Fibroblast of lung (primary cell): ENCODE data around the gene DNPH1. TPM values are rescaled to one million over a fixed set of nuclear protein-coding genes. Genes with fewer than 3 reads are reported as not detected.

Experiments used
- DNase-seq, 2 donors: peaks; one replicate each; pipeline versions ENCODE4 v3.0.0 to v3.0.0-alpha.2; 2010; ENCODE audit warnings: low read depth in 2 of 2
- H2AFZ ChIP-seq: 2 replicates; pipeline ENCODE4 v1.5.1; 2012; ENCODE audit warnings: low read length, control low read depth, inconsistent platforms
- H3K27ac ChIP-seq: 2 replicates; pipeline ENCODE4 v1.5.1; 2011; ENCODE audit warnings: low read length, control low read depth; ENCODE audit not compliant: insufficient read depth
- H3K27me3 ChIP-seq: 2 replicates; pipeline ENCODE4 v1.5.1; 2011; ENCODE audit warnings: mild to moderate bottlenecking, low read length; ENCODE audit not compliant: control insufficient read depth, insufficient read depth
- H3K36me3 ChIP-seq: 2 replicates; pipeline ENCODE4 v1.5.1; 2011; ENCODE audit warnings: low read length; ENCODE audit not compliant: control insufficient read depth, insufficient read depth
- H3K4me1 ChIP-seq: 2 replicates; pipeline ENCODE4 v1.5.1; 2011; ENCODE audit warnings: low read length; ENCODE audit not compliant: control insufficient read depth, insufficient read depth; ENCODE audit errors: extremely low read depth
- H3K4me2 ChIP-seq: 2 replicates; pipeline ENCODE4 v1.5.1; 2011; ENCODE audit warnings: low read length, control low read depth; ENCODE audit not compliant: insufficient read depth; ENCODE audit errors: extremely low read depth
- H3K4me3 ChIP-seq, 4 experiments: fragments of 200-600 bp in 1 of 4; sonication (generic) in 1 of 4; replicated peaks in 1 of 4; 2 replicates each; pipeline ENCODE4 v1.5.1; 2011 to 2016; ENCODE audit warnings: low read length in 4 of 4, low read depth in 3 of 4, mild to moderate bottlenecking in 3 of 4, control low read depth in 2 of 4, inconsistent platforms in 1 of 4, mixed read lengths in 1 of 4; ENCODE audit not compliant: insufficient read depth in 1 of 4; ENCODE audit errors: control extremely low read depth in 1 of 4
- H3K79me2 ChIP-seq: 2 replicates; pipeline ENCODE4 v1.5.1; 2012; ENCODE audit warnings: mild to moderate bottlenecking, low read length, inconsistent platforms; ENCODE audit not compliant: control insufficient read depth, insufficient read depth
- H3K9ac ChIP-seq: 2 replicates; pipeline ENCODE4 v1.5.1; 2011; ENCODE audit warnings: mild to moderate bottlenecking, low read length, control low read depth; ENCODE audit not compliant: insufficient read depth
- H3K9me3 ChIP-seq: 2 replicates; pipeline ENCODE4 v1.5.1; 2012; ENCODE audit warnings: low read depth, low read length; ENCODE audit not compliant: control insufficient read depth, insufficient read depth
- H4K20me1 ChIP-seq: 2 replicates; pipeline ENCODE4 v1.5.1; 2011; ENCODE audit warnings: low read length; ENCODE audit not compliant: control insufficient read depth, insufficient read depth; ENCODE audit errors: extremely low read depth
- EZH2 ChIP-seq: IDR thresholded peaks from 2 replicates; pipeline ENCODE4 v1.5.1; 2012; ENCODE audit warnings: low read length, control low read depth, mild to moderate bottlenecking; ENCODE audit errors: missing control alignments
- polyA plus RNA-seq, 2 donors: library from polyadenylated mRNA; depleted of rRNA in 1 of 2; stranded (reverse) in 1 of 2; unstranded in 1 of 2; fragments of >200 nt; gene quantifications; 2 replicates each; pipeline ENCODE4 v1.2.1, GENCODE V29; 2011 to 2012; ENCODE audit warnings: missing spikeins in 1 of 2
- total RNA-seq: library from RNA; depleted of rRNA; stranded (reverse); fragments of >200 nt; gene quantifications from 2 replicates; pipeline ENCODE4 v1.2.1, GENCODE V29; 2014
- TF ChIP-seq, protein P1 (sequence below), 2 donors: IDR thresholded peaks in 1 of 2; conservative IDR thresholded peaks in 1 of 2; 1 replicate in 1 of 2; 2 replicates in 1 of 2; pipeline ENCODE4 v1.5.1; 2011 to 2012; ENCODE audit warnings: low read length in 2 of 2, control low read depth in 1 of 2, inconsistent platforms in 1 of 2, low read depth in 1 of 2, mild to moderate bottlenecking in 1 of 2

The DNPH1 gene
- total and polyA plus RNA-seq, 2 donors (not counting 1 experiment from before 2014, with no cell fraction given) = 31.2 to 52.5 TPM

DNA sequence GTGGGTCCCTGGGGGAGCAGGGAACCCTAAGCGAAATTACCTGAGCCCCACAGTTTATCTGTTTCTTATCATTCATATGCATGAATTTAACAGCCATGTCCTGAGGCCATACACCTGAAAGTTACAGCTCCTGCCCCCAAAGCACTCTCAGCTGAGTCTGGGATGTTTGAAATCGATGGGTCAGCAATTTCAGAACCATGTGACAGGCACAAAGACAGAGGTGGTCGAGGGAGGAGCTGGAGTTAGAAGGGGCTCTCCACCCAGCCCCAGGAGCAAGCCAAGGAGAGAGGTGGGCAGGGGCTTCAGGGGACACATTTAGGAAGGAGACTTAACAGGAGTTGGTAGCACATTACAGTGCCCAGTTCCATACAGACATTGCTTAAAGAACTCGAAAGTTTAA is 28.9 kb upstream of the DNPH1 start:
- H3K4me2 ChIP-seq = no peak overlapping the region
- H3K27me3 ChIP-seq = no peaks in the 10 kb centered on the region
- no peak overlapping the region for H3K27ac ChIP-seq
- no peak overlapping the region for H3K4me3 ChIP-seq
- TF ChIP-seq EZH2 = no peak
- TF ChIP-seq, protein P1, sequence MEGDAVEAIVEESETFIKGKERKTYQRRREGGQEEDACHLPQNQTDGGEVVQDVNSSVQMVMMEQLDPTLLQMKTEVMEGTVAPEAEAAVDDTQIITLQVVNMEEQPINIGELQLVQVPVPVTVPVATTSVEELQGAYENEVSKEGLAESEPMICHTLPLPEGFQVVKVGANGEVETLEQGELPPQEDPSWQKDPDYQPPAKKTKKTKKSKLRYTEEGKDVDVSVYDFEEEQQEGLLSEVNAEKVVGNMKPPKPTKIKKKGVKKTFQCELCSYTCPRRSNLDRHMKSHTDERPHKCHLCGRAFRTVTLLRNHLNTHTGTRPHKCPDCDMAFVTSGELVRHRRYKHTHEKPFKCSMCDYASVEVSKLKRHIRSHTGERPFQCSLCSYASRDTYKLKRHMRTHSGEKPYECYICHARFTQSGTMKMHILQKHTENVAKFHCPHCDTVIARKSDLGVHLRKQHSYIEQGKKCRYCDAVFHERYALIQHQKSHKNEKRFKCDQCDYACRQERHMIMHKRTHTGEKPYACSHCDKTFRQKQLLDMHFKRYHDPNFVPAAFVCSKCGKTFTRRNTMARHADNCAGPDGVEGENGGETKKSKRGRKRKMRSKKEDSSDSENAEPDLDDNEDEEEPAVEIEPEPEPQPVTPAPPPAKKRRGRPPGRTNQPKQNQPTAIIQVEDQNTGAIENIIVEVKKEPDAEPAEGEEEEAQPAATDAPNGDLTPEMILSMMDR (conservative IDR thresholded peaks at IDR 0.05 in 1 of 2, IDR thresholded peaks at IDR 0.05 in 1 of 2; ENCODE audit: low read depth in 1 of 2, low read length in 2 of 2) = no peak
- H3K4me1 ChIP-seq = no peaks in the 10 kb centered on the region
- H3K9ac ChIP-seq = no peak overlapping the region
- H4K20me1 ChIP-seq = no peaks in the 10 kb centered on the region
- DNase-seq = no peak
- no peaks in the 10 kb centered on the region for H3K79me2 ChIP-seq
- no peaks in the 10 kb centered on the region for H3K36me3 ChIP-seq
- no peaks in the 10 kb centered on the region for H3K9me3 ChIP-seq
- H2AFZ ChIP-seq = no peak overlapping the region

DNA sequence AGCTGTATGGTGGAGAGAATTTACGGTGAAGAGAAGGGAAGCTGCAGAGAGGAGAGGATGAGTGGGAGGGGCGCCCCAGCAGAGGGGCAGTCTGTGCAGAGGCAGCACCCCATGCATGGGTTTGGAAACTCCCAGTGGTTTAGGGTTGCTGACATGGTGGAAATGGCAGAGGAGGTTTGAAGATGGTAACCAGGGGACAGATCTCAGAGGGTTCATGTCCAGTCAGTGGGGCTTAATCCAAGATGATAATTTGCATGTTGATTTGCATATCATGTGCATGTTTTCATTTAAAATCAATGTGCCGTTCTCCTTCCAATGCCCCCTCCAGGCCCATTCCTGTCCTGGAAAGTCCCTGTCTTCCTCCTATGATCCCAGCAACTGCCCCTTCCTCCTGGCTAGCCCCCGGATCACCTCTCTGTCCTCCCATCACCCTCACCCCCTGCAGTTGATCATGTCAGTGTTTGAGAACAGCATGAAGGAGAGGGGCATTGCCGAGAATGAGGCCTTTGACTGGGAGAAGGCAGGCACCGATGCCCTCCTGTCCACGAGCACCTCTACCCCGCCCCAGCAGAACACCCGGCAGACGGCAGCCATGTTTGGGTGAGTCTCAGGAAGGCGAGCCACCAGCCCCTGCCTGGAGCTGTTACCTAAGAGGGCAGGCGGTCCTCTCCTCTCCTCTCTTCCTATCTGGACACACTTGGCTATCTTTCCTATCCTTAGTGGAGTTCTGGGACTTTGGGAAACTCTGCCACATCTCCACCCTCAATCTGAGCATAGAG is 28.3 kb upstream of the DNPH1 start:
- Histone ChIP-seq H3K9me3 (no peaks in the 10 kb centered on the region), H2AFZ (no peak overlapping the region), H4K20me1 (no peaks in the 10 kb centered on the region), H3K4me2 (no peak overlapping the region), H3K9ac (no peak overlapping the region), H3K4me3 (no peak overlapping the region), H3K79me2 (no peaks in the 10 kb centered on the region), H3K27me3 (peaks cover 3% of the 10 kb centered on the region), H3K27ac (no peak overlapping the region), H3K4me1 (no peaks in the 10 kb centered on the region), H3K36me3 (no peaks in the 10 kb centered on the region)
- no peak for DNase-seq
- TF ChIP-seq, protein P1 (conservative IDR thresholded peaks at IDR 0.05 in 1 of 2, IDR thresholded peaks at IDR 0.05 in 1 of 2; ENCODE audit: low read depth in 1 of 2, low read length in 2 of 2) = no peak
- no peak for TF ChIP-seq EZH2

DNA sequence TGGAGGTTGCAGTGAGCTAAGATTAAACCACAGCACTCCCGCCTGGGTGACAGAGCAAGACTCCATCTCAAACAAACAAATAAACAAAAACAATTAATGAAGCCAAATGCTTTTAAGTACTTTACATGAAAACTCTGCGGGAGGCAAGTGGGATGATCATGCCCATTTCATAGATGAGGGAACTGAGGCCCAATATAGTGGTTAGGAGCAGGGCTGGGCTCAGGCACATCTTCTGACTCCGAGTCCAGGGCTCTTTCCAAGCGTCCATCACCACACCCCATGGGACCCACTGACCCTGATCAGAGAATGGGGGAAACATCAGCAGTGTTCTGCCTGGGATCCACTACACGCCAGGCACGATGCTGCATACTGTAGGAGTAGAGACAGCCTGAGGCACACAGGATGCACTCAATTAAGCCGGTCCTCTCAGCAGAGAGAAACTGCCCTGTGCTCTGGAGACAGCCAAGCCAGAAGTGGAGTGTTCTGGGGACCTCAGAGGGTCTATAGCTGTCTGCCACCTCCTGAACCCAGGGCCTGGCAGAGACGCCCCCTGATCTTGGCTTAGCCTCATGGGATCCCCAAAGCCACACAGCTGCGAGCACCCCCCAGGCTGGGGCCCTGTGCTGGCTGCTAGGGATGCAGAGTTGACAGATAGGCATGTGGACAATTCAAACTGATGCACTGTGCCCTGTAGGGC is 27.5 kb upstream of the DNPH1 start:
- no peak for TF ChIP-seq EZH2
- TF ChIP-seq, protein P1 (conservative IDR thresholded peaks at IDR 0.05 in 1 of 2, IDR thresholded peaks at IDR 0.05 in 1 of 2; ENCODE audit: low read depth in 1 of 2, low read length in 2 of 2) = no peak
- Histone ChIP-seq H2AFZ (no peak overlapping the region), H4K20me1 (no peaks in the 10 kb centered on the region), H3K4me2 (no peak overlapping the region), H3K4me3 (no peak overlapping the region), H3K9ac (no peak overlapping the region), H3K79me2 (no peaks in the 10 kb centered on the region), H3K27me3 (peaks cover 6% of the 10 kb centered on the region), H3K9me3 (no peaks in the 10 kb centered on the region), H3K27ac (no peak overlapping the region), H3K36me3 (no peaks in the 10 kb centered on the region), H3K4me1 (no peaks in the 10 kb centered on the region)
- no peak for DNase-seq
